SU-DHL-6 (cell line): Measurements from ENCODE around the gene DPP9.

Experiments
- H2AFZ ChIP-seq: fragments of 200-600 bp; sonication (generic); 2 replicates; pipeline ENCODE4 v1.6.1; 2014; ENCODE audit warnings: low read depth, mild to moderate bottlenecking, moderate library complexity, mixed read lengths, antibody characterized with exemption, low read length; ENCODE audit not compliant: severe bottlenecking
- H3F3A ChIP-seq: fragments of 200-600 bp; shearing (Covaris generic); 2 replicates; pipeline ENCODE4 v1.6.0; 2016; ENCODE audit warnings: antibody characterized with exemption, mild to moderate bottlenecking; ENCODE audit not compliant: insufficient read depth
- H3K27ac ChIP-seq: fragments of 200-600 bp; sonication (generic); 2 replicates; pipeline ENCODE4 v1.5.1; 2016; ENCODE audit warnings: low read depth, mild to moderate bottlenecking, low read length, moderate library complexity, mixed read lengths
- H3K27me3 ChIP-seq: fragments of 200-600 bp; sonication (generic), shearing (Covaris generic); 2 replicates; pipeline ENCODE4 v1.6.0; 2014; ENCODE audit warnings: mild to moderate bottlenecking, low read length
- H3K36me3 ChIP-seq: fragments of 200-600 bp; sonication (generic); 2 replicates; pipeline ENCODE4 v1.6.1; 2014; ENCODE audit warnings: mild to moderate bottlenecking, low read length, mixed read lengths
- H3K4me2 ChIP-seq: fragments of 300-600, 200-600 bp; shearing (Covaris generic), sonication (generic); 2 replicates; pipeline ENCODE4 v1.6.0; 2014; ENCODE audit warnings: low read length, low read depth, mild to moderate bottlenecking; ENCODE audit not compliant: poor library complexity, severe bottlenecking
- H3K4me3 ChIP-seq: fragments of 200-600 bp; sonication (generic); 2 replicates; pipeline ENCODE4 v1.5.1; 2014; ENCODE audit warnings: antibody characterized with exemption, low read length, mild to moderate bottlenecking, mixed read lengths; ENCODE audit not compliant: insufficient read depth, poor library complexity, severe bottlenecking
- H3K79me2 ChIP-seq: fragments of 200-600 bp; sonication (generic); 2 replicates; pipeline ENCODE4 v1.6.1; 2014; ENCODE audit warnings: mild to moderate bottlenecking, low read length, moderate library complexity; ENCODE audit not compliant: insufficient read depth
- H3K9ac ChIP-seq: fragments of 200-600 bp; sonication (generic); 2 replicates; pipeline ENCODE4 v1.7.0; 2014; ENCODE audit warnings: mild to moderate bottlenecking, low read length
- H3K9me2 ChIP-seq: fragments of 200-600 bp; sonication (generic); replicated peaks from 2 replicates; pipeline ENCODE4 v1.6.1; 2014; ENCODE audit warnings: low read length; ENCODE audit not compliant: insufficient read depth
- H3K9me3 ChIP-seq: fragments of 200-600 bp; sonication (generic); 2 replicates; pipeline ENCODE4 v1.6.1; 2014; ENCODE audit warnings: low read length, mixed read lengths; ENCODE audit not compliant: insufficient read depth
- H4K20me1 ChIP-seq: fragments of 200-600 bp; sonication (generic); 2 replicates; pipeline ENCODE4 v1.6.1; 2014; ENCODE audit warnings: low read depth, mild to moderate bottlenecking, antibody characterized with exemption, low read length, moderate library complexity, mixed read lengths
- EZH2phosphoT487 ChIP-seq: fragments of 200-600 bp; sonication (generic), shearing (Covaris generic); conservative IDR thresholded peaks from 2 replicates; pipeline ENCODE4 v1.6.1; 2018; ENCODE audit warnings: mild to moderate bottlenecking, antibody characterized with exemption, low read length, moderate library complexity, mixed read lengths
- TF ChIP-seq, protein P1 (sequence below): fragments of 200-600 bp; sonication (generic); IDR thresholded peaks from one replicate; pipeline ENCODE4 v1.5.1; 2017; ENCODE audit warnings: antibody characterized with exemption, mild to moderate bottlenecking, low read length, moderate library complexity; ENCODE audit not compliant: insufficient read depth, poor library complexity, severe bottlenecking

The DPP9 gene

DNA sequence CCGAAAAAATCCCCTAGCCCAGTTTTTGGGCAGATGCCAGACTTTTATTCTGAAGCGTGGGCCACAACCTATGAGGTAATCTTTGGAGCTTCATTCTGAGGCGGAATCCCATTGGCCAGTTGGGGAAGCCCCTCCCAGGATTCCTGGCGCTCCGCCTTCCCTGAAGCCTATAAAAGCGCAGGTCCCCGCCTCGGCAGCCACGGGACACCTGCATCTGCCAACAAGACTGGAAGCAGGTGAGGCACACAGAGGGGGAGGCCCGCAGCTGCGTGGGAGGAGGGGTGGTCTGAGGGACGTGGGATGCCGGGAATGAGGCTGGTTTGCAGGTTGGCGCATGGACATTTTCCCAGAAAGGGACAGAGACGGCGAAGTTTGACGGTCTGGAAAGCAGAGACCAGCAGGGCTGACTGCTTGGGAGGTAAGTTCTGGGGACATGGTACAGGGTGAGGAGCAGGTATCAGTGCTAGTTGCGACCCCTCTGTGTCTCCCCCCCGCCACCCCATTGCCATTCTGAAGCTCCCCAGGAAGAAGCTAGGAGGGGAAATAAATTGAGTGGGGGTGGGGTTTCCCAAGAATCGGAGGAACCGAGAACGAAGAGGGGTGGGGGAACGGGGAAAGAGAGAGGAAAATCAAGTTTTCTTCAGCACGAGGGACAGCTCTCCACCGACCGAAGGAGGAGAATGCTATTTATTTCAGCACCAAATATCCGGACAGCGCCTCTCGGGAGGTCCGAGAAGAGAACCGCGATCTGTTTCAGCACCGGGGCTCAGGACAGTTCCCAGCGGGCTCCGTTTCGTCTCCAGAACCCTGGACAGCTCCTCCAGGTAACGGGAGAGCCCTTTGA is 45.5 kb upstream of the DPP9 start:
- Histone ChIP-seq H4K20me1 (no peaks in the 10 kb centered on the region), H3K9me2 (no peaks in the 10 kb centered on the region), H3K79me2 (no peaks in the 10 kb centered on the region), H3K27me3 (no peaks in the 10 kb centered on the region), H3K4me3 (no peak overlapping the region), H2AFZ (no peak overlapping the region), H3K36me3 (no peaks in the 10 kb centered on the region), H3F3A (no peaks in the 10 kb centered on the region), H3K9ac (no peak overlapping the region), H3K27ac (no peak overlapping the region), H3K4me2 (no peak overlapping the region), H3K9me3 (no peaks in the 10 kb centered on the region)
- no peak for TF ChIP-seq EZH2phosphoT487
- TF ChIP-seq, protein P1, sequence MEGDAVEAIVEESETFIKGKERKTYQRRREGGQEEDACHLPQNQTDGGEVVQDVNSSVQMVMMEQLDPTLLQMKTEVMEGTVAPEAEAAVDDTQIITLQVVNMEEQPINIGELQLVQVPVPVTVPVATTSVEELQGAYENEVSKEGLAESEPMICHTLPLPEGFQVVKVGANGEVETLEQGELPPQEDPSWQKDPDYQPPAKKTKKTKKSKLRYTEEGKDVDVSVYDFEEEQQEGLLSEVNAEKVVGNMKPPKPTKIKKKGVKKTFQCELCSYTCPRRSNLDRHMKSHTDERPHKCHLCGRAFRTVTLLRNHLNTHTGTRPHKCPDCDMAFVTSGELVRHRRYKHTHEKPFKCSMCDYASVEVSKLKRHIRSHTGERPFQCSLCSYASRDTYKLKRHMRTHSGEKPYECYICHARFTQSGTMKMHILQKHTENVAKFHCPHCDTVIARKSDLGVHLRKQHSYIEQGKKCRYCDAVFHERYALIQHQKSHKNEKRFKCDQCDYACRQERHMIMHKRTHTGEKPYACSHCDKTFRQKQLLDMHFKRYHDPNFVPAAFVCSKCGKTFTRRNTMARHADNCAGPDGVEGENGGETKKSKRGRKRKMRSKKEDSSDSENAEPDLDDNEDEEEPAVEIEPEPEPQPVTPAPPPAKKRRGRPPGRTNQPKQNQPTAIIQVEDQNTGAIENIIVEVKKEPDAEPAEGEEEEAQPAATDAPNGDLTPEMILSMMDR = no peak

DNA sequence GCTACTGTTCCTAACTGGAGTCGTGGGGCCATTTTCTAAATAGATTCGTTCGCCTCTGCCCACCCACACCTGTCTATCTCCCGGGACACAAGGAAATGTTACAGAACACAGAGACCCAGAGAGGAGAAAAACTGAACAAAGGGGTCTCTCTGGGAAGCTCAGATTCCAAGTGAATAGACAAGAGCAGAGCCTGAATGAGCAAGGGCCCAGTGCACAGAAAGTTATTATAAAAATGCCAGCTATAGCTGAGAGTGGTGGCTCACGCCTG is 40.7 kb upstream of the DPP9 start:
- Histone ChIP-seq H3K4me2 (no peak overlapping the region), H3K27ac (no peak overlapping the region), H3F3A (no peaks in the 10 kb centered on the region), H4K20me1 (no peaks in the 10 kb centered on the region), H3K36me3 (no peaks in the 10 kb centered on the region), H3K9ac (no peak overlapping the region), H3K4me3 (no peak overlapping the region), H3K27me3 (no peaks in the 10 kb centered on the region), H3K79me2 (no peaks in the 10 kb centered on the region), H3K9me3 (no peaks in the 10 kb centered on the region), H3K9me2 (no peaks in the 10 kb centered on the region), H2AFZ (no peak overlapping the region)
- TF ChIP-seq, protein P1 = no peak
- TF ChIP-seq EZH2phosphoT487 = no peak

DNA sequence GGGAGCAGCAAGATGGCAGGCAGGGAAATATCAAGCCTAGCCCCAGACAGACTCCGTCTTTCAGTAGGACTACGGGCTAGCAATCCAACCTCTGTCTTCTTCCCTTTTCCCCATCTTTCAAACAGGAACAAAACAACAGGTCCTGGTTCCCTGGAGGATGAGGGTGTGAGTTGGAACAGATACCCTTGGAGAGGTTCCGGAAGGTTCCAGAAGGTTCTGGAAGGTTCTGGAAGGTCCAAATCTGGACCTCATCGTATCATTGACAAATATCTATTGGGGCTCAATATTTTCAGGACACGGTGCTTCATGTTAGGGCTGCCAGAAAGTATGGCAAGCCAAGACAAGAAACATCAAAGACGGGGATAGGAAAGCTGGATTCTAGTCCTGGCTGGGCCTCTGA is 39.4 kb upstream of the DPP9 start:
- Histone ChIP-seq H3F3A (no peaks in the 10 kb centered on the region), H2AFZ (no peak overlapping the region), H3K9me3 (no peaks in the 10 kb centered on the region), H3K4me3 (no peak overlapping the region), H3K9ac (no peak overlapping the region), H3K36me3 (no peaks in the 10 kb centered on the region), H3K27ac (no peak overlapping the region), H3K4me2 (no peak overlapping the region), H3K79me2 (no peaks in the 10 kb centered on the region), H4K20me1 (no peaks in the 10 kb centered on the region), H3K9me2 (no peaks in the 10 kb centered on the region), H3K27me3 (no peaks in the 10 kb centered on the region)
- TF ChIP-seq EZH2phosphoT487 = no peak
- TF ChIP-seq, protein P1 = no peak
